Measurements from ENCODE around the gene MSRB2. TPM values are rescaled to one million over a fixed set of nuclear protein-coding genes. Genes with fewer than 3 reads are reported as not detected.
A peak's percentile ranks its signal among the peaks of the same experiment; 100 is the strongest.

The MSRB2 gene
- total RNA-seq, 1 experiment from 2014 or later, result 9.6 TPM

DNA sequence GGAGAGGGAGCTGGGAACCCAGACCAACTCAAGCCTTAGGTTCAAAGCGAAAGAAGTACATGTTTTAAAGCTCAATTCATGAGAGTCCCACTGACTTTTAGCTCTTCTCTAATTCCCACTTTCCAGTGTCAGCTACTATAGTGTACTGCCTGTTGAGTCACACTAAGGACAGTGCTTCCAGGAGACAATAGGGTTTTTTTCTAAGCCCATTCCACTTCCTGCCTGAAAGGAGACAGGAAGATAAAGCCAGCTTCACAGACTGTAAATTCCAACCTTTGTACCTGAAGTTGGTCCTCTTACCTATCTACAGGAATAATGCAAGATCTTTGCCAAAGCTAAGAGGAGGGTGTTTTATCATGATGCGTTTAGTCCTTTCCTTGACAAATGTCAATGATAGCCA, 4.4 kb downstream of the MSRB2 start:
- H3K4me3 Mint-ChIP-seq, result no peak overlapping the region
- ChIA-PET CTCF (interaction anchor here (1.5 kb wide), 1 partner anchor 15 kb away, joined by 3 read pairs; no protein-coding TSS in a partner anchor), POLR2A (no interaction called here)
- TF ChIP-seq ZMAT4 (CRISPR knock-in tag; IDR thresholded peaks at IDR 0.05), result no peak
- no peak for TF ChIP-seq ETV6 (CRISPR knock-in tag; IDR thresholded peaks at IDR 0.05)
- TF ChIP-seq, protein P1, sequence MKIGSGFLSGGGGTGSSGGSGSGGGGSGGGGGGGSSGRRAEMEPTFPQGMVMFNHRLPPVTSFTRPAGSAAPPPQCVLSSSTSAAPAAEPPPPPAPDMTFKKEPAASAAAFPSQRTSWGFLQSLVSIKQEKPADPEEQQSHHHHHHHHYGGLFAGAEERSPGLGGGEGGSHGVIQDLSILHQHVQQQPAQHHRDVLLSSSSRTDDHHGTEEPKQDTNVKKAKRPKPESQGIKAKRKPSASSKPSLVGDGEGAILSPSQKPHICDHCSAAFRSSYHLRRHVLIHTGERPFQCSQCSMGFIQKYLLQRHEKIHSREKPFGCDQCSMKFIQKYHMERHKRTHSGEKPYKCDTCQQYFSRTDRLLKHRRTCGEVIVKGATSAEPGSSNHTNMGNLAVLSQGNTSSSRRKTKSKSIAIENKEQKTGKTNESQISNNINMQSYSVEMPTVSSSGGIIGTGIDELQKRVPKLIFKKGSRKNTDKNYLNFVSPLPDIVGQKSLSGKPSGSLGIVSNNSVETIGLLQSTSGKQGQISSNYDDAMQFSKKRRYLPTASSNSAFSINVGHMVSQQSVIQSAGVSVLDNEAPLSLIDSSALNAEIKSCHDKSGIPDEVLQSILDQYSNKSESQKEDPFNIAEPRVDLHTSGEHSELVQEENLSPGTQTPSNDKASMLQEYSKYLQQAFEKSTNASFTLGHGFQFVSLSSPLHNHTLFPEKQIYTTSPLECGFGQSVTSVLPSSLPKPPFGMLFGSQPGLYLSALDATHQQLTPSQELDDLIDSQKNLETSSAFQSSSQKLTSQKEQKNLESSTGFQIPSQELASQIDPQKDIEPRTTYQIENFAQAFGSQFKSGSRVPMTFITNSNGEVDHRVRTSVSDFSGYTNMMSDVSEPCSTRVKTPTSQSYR (CRISPR knock-in tag; IDR thresholded peaks at IDR 0.05), result no peak
- TF ChIP-seq, protein P2, sequence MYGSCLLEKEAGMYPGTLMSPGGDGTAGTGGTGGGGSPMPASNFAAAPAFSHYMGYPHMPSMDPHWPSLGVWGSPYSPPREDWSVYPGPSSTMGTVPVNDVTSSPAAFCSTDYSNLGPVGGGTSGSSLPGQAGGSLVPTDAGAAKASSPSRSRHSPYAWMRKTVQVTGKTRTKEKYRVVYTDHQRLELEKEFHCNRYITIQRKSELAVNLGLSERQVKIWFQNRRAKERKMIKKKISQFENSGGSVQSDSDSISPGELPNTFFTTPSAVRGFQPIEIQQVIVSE (CRISPR knock-in tag; IDR thresholded peaks at IDR 0.05; ENCODE audit: borderline replicate concordance), result no peak
- TF ChIP-seq SP1 (CRISPR knock-in tag; conservative IDR thresholded peaks at IDR 0.05), result no peak
- TF ChIP-seq ELF4 (CRISPR knock-in tag; IDR thresholded peaks at IDR 0.05; ENCODE audit: low read depth), result no peak
- no peak for TF ChIP-seq ZNF396 (CRISPR knock-in tag; IDR thresholded peaks at IDR 0.05; ENCODE audit: borderline replicate concordance)
- TF ChIP-seq, protein P3, sequence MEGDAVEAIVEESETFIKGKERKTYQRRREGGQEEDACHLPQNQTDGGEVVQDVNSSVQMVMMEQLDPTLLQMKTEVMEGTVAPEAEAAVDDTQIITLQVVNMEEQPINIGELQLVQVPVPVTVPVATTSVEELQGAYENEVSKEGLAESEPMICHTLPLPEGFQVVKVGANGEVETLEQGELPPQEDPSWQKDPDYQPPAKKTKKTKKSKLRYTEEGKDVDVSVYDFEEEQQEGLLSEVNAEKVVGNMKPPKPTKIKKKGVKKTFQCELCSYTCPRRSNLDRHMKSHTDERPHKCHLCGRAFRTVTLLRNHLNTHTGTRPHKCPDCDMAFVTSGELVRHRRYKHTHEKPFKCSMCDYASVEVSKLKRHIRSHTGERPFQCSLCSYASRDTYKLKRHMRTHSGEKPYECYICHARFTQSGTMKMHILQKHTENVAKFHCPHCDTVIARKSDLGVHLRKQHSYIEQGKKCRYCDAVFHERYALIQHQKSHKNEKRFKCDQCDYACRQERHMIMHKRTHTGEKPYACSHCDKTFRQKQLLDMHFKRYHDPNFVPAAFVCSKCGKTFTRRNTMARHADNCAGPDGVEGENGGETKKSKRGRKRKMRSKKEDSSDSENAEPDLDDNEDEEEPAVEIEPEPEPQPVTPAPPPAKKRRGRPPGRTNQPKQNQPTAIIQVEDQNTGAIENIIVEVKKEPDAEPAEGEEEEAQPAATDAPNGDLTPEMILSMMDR (IDR thresholded peaks at IDR 0.05), result no peak
- no peak for TF ChIP-seq MXD4 (CRISPR knock-in tag; IDR thresholded peaks at IDR 0.05; ENCODE audit: borderline replicate concordance)
- no peak for TF ChIP-seq ERG (CRISPR knock-in tag; IDR thresholded peaks at IDR 0.05)
- TF ChIP-seq E2F5 (CRISPR knock-in tag; IDR thresholded peaks at IDR 0.05), result no peak
- no peak for TF ChIP-seq SMAD3 (CRISPR knock-in tag; IDR thresholded peaks at IDR 0.05; ENCODE audit: borderline replicate concordance)
- no peak for TF ChIP-seq FOXP4 (CRISPR knock-in tag; IDR thresholded peaks at IDR 0.05)
- no peak for TF ChIP-seq NFYB (CRISPR knock-in tag; conservative IDR thresholded peaks at IDR 0.05; ENCODE audit: low read depth)
- TF ChIP-seq ZNF671 (CRISPR knock-in tag; IDR thresholded peaks at IDR 0.05), result no peak
- no peak for ATAC-seq
- peaks cover 10% of the 10 kb centered on the region for H3K36me3 Mint-ChIP-seq
- H3K27me3 Mint-ChIP-seq (ENCODE audit: low read depth), result no peaks in the 10 kb centered on the region
- peaks cover 19% of the 10 kb centered on the region for H3K9me3 Mint-ChIP-seq
- peaks cover 27% of the 10 kb centered on the region for H3K4me1 Mint-ChIP-seq
- no peak for DNase-seq (ENCODE audit: low spot score)
- 0 out of 2 replicates have a peak overlapping the region, but pooled peaks have one; percentile 21 for H3K27ac Mint-ChIP-seq

Data from WTC11 (cell line).